ENCODE measurements around the gene NAPB. TPM values are rescaled to one million over a fixed set of nuclear protein-coding genes. Genes with fewer than 3 reads are reported as not detected.

Gene NAPB
- total RNA-seq, 1 donor = 7.4 TPM

- TF ChIP-seq CTCF (IDR thresholded peaks at IDR 0.05; ENCODE audit: insufficient read depth, low read length) = no peak
- DNase-seq (ENCODE audit: low read depth) = no peak
Observed at GRCh38 chr20:23414526-23415188, 6.6 kb downstream of the NAPB start.

DNA sequence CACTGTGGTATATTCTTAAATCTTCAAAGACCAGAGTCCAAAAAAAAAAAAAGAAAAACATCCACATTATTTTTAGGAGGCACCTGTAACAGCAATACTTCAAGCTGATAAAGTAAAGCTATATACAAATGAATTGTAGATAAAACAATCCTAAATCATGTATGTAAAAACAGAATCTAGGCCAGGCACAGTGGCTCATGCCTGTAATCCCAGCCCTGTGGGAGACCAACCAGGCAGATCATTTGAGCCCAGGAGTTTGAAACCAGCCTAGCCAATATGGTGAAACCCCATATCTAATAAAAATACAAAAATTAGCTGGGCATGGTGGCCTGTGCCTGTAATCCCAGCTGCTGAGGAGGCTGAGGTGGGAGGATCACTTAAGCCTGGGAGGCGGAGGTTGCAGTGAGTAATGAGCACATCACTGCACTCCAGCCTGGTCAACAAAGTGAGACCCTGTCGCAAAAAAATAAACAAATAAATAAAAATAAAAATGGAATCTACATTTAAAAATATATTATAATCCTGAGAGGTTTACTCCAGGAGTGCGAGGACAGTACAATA lies 7.3 kb downstream of the NAPB start:
- DNase-seq (ENCODE audit: low read depth) = no peak
- TF ChIP-seq CTCF (IDR thresholded peaks at IDR 0.05; ENCODE audit: insufficient read depth, low read length) = no peak
- no peak overlapping the region for H3K4me3 ChIP-seq (ENCODE audit: low read depth, low read length)

More at GRCh38 chr20:23414526-23415188, 6.6 kb downstream of the NAPB start:
- no peak overlapping the region for H3K4me3 ChIP-seq (ENCODE audit: low read depth, low read length)

- H3K4me3 ChIP-seq (ENCODE audit: low read depth, low read length) = no peak overlapping the region
- TF ChIP-seq CTCF (IDR thresholded peaks at IDR 0.05; ENCODE audit: insufficient read depth, low read length) = no peak
- DNase-seq (ENCODE audit: low read depth) = peak; percentile 54
Observed at GRCh38 chr20:23412026-23412425, 9.3 kb downstream of the NAPB start.

GRCh38 chr20:23410916-23411695 lies 10.2 kb downstream of the NAPB start:
- DNase-seq (ENCODE audit: low read depth) = peak; percentile 22
- TF ChIP-seq CTCF (IDR thresholded peaks at IDR 0.05; ENCODE audit: insufficient read depth, low read length) = no peak
- H3K4me3 ChIP-seq (ENCODE audit: low read depth, low read length) = no peak overlapping the region

GRCh38 chr20:23409800-23410199 lies 11.5 kb downstream of the NAPB start:
- no peak for DNase-seq (ENCODE audit: low read depth)
- no peak for TF ChIP-seq CTCF (IDR thresholded peaks at IDR 0.05; ENCODE audit: insufficient read depth, low read length)
- no peak overlapping the region for H3K4me3 ChIP-seq (ENCODE audit: low read depth, low read length)

GRCh38 chr20:23408957-23409356 lies 12.3 kb downstream of the NAPB start:
- DNase-seq (ENCODE audit: low read depth) = no peak

More at GRCh38 chr20:23408957-23409356, 12.3 kb downstream of the NAPB start:
- H3K4me3 ChIP-seq (ENCODE audit: low read depth, low read length) = no peak overlapping the region
- TF ChIP-seq CTCF (IDR thresholded peaks at IDR 0.05; ENCODE audit: insufficient read depth, low read length) = no peak

Measured in fibroblast of the aortic adventitia (primary cell).